Measurements from ENCODE around the gene C14orf93.

The C14orf93 gene

DNA sequence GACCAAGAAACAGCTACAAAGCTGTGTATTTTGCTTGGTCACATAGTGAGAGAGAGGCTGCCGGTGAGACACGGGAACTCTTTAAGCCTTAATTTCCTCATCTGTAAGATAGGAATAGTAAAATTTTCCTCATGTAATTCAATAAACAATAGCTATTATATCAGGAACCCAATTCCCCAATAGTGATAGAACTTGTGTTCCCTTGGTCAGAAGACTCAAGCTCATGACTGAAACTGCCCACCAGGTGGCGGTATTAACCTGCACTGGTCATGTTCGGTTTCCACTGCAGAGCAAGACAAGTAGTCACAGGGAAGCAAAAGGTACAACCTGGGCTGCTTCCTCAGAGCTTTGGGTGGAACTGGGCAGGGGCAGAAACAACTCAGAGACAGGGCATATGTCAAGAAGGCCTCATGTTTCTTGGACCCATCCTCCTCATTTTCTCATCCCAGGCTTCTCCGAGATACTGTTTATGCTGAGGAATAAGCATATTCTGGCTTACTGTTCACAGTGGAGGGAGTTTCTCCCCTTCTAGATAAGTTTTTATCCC is 23.4 kb downstream of the C14orf93 start:
- peak; percentile 68 for DNase-seq

- no peak for DNase-seq
Observed at GRCh38 chr14:22985894-22986507, 23.9 kb downstream of the C14orf93 start.

- no peak for DNase-seq
Observed at GRCh38 chr14:22984959-22985658, 24.8 kb downstream of the C14orf93 start.

GRCh38 chr14:22982477-22983245 is 27.3 kb downstream of the C14orf93 start, which contains the start of gene AJUBA:
Gene AJUBA, minus strand, starts transcription at chr14:22982551. Its CDS starts 285 bp downstream, at chr14:22982266.
- peak; percentile 97 for DNase-seq

DNA sequence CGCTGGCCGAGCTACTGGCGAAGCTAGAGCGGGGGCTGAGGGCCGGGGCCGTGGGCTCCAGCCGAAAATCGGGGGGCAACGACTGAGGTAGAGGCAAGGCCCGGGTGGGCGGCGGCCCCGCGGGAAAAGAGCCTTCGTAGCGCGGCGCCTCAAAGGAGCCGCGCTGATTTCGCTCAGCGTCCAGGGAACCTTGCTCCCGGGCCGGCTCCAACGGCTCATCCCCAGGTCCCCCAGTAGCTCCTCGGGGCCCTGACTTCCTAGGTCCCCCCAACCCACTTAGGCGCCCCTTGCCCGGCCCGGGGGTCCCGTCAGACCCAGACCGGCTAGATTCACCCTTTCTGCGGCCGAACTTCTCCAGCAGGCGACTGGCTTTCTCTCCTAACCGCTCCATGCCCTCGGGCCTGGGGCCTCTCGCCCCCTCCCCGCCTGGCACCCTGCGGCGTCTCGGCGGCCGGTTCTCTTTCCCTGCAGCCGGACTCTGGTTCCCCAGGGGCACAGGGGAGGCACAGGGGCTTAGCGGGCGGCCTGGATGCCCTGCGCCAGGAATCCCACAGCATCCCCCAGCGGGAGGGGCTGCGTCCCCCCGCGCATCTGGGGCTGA is 28.0 kb downstream of the C14orf93 start:
- no peak for DNase-seq

DNA sequence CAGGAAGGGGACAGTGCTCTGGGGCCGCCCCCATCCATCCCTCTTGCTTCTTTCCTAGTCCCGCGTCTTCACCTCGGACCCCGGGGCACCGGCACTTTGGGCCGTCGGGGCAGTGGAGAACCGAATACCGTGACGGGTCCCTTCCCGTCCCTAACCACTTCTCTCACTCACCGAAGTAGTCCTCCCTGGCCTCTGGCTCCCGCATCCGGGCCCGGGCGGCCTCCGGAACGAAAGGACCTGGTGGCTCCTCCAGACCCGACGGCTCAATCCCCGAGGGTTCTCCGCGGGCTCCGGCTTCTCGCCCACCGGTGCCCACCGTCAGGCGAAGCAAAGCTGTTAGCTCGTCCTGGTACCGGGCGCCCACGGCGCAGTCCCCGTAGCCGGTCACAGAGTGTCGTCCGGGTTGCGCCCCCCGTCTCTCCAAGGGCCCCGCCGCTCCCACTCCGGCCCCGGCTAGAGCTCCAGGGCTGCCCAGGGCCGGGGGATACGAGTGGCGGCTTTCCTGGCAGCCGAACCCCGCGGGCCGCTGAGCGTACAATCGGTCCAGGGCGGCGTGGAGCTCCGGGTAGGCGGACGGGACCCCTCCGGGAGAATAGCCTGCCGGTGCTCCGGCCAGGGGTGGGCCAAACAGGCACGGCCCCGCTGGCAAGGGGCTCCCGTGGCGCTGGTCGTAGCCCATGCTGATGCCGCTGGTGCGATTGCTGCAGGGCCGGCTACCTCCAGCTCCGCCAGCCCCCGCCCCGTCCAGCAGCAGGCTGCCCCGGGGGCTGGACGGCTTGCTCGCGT is 28.7 kb downstream of the C14orf93 start:
- DNase-seq = no peak

DNA sequence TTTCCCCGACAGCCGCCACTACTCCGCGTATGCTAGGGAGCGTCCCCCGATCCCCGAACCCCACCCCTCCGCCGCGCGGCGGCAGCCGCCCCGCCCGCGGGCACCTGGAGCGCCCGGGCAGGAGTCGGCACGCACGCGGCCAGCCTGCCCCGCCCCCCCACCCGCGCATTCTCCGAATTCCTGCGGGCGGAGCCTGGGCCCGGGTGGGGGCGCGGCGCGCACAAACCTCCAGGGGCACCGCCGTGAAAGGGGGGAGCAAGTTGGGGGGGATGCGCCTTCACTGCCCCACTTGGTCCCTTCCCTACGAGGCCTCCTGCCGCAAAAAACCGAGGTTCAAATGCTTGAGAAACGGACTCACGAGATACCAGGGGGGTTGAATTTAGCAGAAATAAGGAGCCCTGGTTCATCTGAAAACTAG is 29.3 kb downstream of the C14orf93 start:
- DNase-seq = peak; percentile 83

DNA sequence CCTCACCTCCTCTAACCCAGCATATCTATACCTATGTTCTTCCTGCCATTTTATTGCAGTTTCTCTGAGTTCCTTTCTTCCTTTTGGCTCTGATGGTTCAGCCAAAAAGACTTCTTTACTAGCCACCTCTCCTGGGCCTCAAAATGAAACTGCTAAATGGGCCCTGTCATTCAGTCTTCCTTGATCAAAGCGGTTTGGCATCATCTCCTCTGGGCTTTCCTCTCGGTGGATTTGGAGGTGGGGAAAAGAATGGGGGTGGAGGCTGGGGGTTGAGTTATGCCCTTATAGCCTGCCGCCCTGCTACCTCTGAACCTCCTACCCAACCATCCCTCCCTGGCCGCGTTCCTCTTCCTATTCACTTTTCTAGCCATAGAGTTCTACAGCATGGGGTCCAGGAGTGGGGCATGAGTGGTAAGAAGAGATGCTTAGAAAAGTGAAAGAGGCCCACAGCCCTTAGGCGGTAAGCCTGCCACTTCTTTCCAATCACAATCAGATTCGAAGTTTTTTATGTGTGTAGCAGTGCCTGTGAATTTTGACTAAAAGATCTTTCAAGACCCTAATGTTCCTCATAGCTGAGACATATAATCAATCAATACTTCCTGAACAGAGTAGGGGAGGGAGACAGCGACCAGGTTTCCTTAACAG is 30.1 kb downstream of the C14orf93 start:
- DNase-seq = peak; percentile 75

DNA sequence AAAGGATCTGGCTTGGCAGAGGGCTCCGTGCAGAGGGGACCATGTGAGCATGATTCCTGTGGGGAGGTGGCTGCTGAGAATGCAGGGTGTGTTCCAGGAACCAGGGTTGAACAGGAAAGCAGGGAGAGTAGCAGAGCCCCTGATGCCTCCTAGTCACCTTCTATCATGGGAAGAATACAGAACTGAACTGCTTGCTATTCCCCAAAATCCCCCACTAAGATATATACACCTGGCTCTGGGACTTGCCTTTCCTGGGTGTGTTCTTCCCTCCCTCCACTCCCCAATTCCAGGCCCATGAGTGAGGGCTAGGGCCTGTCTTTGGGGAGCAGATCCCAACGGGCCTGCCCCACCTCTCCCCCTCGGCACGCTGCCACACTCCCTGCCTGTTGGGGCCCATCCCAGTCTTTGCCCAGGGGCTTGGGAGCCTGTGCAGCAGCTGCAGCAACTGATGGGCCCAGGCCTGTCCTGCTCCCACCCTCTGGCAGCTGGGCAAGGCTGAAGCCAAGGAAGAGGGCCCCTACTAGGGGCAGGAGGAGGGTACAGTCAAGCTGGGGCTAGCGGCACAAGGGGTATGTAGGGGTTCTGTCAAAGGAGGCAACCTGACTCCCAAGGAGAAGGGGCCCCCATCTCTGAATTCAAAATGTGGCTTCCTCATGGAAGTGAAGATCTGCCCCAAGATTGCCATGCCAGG is 30.8 kb downstream of the C14orf93 start:
- DNase-seq = peak; percentile 59

GRCh38 chr14:22978487-22978837 is 31.5 kb downstream of the C14orf93 start:
- peak; percentile 31 for DNase-seq

GRCh38 chr14:22977684-22978486 is 32.1 kb downstream of the C14orf93 start:
- DNase-seq = peak; percentile 98

DNA sequence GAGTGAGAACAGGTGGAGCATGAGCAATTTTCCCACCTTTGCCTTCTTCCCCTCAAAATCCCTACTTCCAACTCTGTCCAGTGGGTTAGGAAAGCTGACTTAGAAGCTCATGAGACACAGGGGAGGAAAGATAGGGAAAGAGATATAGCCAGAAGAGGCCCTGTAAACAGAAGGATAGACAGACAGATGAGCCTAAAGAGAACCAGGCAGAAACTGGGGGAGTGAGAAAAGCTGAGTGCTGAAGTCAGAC is 32.6 kb downstream of the C14orf93 start:
- DNase-seq = no peak

DNA sequence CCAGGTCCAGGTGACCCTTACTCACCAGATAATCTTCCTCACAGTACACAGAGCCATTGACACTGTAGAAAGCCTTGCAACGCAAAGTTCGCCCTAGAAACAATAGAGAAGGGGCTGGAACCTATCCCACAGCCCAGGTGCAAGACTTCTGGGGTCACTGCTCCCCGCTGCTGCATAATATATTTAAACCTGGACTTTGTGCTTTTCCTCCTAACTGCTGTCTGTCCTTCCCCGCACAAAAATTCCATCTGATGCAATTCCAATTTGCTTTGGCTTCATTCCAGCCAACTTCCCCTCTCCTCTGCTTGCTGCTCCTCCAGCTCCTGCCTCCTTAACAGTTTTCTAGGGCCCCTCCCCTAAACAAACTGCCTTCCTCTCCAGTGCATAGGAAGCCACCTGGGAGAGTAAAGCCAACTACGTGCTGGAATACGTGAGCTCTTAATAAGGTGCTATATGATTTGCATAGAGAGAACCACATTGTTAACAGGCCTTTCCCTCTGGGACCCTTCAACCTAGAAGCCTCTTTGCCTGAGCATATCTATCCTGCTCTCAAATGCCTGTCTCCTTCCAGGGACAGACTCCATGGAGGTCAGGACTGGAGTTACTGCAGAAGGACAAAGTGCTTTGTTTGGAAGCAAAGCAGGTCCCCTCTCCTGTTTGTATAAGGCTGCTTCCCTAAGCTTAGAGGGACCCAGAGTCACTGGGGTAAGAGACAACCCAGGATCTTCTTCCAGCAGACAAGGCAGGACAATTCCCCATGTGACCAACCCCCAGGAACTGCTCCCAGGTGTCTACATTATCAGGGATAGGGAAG is 33.1 kb downstream of the C14orf93 start:
- DNase-seq = peak; percentile 42

DNA sequence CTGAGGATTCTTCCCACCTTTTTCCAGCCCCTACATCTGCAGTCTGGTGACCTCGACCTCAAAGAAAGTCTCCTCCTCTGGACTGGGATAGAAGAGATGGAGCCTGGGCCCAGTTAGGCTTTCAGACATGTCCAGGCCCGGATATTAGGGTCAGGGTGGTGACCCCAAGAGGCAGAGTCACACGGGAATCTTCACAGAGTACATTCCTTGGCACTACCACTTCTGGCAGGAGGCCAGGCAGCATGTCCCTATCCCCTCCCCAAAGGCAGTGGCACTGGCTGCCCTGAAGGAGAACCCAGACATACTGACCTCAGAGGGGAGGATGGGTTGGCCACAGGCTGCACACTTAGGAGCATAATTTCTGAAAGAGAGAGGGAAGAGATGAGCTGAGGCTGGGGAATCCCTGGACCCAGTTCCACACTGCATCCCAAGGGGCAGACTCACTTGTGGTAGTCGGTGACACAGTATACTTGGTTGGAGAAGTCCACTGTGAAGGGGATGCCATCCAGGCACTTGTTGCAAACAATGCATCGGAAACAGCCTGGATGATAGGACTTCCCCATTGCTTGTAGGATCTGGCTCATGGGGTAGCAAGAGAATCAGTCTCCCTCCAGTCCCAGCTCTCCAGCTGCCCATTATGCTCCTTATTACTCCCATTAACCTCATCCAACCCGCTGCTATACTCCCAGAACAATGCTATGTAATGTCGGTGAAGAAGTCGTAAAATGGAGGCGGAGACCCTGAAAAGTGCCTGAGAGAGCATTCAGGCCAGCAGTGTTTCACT is 35.2 kb downstream of the C14orf93 start:
- no peak for DNase-seq

- DNase-seq = no peak
Observed at GRCh38 chr14:22973217-22974032, 36.5 kb downstream of the C14orf93 start.

- DNase-seq = no peak
Observed at GRCh38 chr14:22972313-22972930, 37.5 kb downstream of the C14orf93 start.

DNA sequence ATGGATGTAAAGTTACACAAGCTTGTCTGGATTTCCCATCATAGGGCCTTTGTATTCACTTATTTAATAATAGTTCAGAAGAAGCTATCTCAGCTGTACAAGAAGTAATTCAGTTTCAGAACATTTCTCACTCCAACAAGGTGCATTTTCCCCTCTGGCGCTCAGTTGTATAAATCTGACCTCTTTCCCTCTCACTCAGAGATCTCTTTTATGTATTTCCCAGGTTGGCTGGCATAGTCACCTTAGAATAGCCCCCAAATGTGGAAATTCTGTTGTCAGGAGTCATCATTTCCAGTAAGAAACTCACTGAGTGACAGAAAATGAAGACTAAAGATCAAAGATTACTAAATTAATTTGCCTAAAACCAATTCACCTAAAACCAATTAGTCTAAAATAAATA is 38.8 kb downstream of the C14orf93 start:
- DNase-seq = no peak

Measured in NCI-H226 (cell line).